ENCODE data around the gene RHOH.
A peak's percentile ranks its signal among the peaks of the same experiment; 100 is the strongest.

The RHOH gene

DNA sequence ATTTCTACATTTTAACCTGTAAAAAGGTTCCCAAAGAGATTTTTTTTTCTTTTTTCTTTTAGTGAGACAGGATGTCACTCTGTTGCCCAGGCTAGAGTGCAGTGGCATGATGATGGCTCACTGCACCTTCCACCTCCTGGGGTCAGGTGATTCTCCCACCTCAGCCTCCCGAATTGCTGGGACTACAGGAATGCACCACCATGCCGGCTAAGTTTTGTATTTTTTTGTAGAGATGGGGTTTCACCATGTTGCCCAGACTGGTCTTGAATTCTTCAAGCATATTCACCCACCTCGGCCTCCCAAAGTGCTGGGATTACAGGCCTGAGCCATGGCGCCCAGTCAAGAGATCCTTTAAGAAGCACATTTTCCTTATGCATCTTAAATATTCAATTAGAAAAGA is 12.6 kb downstream of the RHOH start:
- no peak for DNase-seq

DNA sequence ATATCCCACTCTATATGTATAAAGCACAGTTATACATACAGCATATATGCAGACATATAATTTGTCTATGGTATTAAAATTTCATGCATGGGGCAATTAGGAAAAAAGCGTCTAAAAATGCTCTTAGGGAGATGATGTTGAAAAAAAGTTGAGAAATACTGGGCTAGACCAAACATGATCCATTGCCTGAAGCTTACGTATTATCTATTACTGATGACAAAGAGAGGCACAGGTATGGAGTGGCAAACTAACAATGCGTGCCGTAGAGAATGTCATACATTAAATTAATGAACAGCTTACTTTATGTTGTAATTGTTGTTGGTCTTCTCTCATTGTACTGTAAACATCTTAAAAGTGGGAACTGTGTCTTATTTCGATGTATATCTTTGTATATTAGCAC is 13.9 kb downstream of the RHOH start:
- DNase-seq = no peak

DNA sequence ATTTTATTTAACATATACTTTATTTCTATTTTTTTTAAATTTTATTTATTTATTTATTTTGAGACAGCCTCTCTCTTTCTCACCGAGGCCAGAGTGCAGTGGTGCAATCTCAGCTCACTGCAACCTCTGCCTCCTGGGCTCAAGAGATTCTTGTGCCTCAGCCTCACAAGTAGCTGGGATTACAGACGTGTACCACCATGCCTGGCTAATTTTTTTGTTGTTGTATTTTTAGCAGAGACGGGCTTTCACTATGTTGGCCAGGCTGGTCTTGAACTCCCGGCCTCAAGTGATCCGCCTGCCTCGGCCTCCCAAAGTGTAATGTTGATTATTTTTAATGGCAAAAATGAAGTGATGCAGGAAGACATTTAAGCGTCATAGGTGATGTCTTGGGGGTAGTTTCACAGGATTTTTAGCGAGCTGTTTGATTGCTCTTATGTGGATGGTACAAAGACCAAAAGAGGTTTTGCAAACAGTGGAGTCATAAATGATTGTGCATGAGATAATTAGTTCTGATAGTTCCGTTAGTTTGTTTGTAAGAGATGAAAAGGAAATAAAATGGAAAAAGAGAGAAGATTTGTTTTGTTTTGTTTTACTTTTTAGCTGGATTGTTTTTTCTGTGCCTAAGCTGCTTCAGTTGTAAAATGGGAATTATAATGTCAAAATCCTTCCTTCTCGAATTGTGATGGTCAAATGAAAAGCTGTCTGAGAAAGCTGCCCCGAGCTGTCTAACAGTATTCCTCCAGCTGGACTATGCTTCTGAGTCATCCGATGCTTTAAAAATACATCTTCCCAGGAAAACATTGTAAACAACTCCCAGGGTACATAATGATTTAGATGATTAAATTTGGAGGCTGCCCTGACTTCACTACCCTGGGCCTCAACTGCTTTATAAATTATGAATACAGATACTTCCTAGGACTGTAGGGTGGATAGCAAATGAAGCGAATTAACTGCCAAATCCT is 14.7 kb downstream of the RHOH start:
- DNase-seq = no peak

GRCh38 chr4:40212674-40213527 is 16.1 kb downstream of the RHOH start:
- no peak for DNase-seq

DNA sequence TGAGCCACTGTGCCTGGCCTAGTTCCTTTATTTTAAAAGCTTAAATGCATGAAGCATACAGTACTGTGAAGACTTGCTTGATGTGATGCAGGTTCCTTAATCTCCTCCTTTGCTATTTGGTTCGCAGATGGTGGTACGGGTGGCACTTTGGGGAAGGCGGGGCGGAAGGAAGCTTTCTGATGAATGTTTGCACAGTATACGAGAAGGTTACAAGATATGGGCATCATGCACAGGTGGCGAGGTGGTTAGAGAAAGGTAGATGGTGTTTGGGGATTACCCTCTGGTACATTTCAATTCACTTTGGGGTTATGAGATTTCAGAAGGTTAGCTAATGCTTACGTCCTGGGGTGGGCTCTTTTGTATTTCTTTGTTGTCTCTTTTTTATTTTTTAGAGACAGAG is 17.2 kb downstream of the RHOH start:
- no peak for DNase-seq

DNA sequence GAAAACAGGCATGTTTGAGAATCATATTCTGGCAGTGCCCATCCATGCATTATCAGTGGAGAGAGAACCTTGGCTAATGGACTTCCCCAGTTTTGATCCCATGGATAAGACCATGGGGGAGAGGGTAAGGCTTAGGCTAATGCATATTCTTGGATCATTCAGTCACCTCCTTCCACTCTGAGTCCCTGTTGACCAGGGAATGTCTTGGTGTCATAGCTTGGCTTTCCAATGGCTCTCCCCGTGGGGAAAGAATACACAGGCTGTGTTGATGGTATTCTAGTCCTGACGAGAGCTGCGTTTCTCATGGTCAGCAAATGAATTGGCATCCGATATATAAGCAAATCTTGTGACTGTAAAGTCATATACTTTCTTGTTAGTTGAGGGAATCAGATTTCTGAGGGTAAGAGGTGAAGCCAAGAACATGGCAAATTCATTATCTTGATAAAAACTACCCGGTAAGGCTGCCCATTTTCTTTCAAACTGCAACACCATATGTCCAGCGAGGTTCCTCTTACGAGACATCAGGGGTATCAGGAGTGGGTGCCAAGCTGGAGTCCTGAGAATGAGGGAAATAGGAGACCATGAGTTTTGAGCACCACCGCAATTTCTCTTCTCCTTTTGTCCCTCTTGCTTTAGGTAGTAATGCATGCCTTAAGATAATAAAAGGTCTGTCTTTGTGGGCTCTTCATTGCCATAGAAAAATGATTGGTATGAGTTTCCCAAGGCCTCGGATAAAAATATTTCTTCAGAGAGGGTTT is 18.0 kb downstream of the RHOH start:
- DNase-seq = no peak

GRCh38 chr4:40216622-40217366 is 20.0 kb downstream of the RHOH start:
- DNase-seq = no peak

GRCh38 chr4:40221744-40222143 is 24.9 kb downstream of the RHOH start:
- no peak for DNase-seq

DNA sequence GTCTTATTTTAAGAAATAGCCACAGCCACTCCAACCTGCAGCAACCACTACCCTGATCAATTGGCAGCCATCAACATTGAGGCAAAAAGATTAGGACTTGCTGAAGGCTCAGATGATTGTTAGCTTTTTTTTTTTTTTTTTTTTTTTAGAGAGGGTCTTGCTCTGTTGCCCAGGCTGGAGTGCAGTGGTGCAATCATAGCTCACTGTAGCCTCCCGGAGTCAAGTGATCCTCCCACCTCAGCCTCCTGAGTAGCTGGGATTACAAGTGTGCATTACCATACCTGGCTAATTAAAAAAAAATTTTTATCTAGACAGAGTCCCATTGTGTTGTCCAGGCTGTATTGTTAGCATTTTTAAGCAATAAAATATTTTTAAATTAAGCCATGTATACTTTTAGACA is 26.5 kb downstream of the RHOH start:
- DNase-seq = no peak

DNA sequence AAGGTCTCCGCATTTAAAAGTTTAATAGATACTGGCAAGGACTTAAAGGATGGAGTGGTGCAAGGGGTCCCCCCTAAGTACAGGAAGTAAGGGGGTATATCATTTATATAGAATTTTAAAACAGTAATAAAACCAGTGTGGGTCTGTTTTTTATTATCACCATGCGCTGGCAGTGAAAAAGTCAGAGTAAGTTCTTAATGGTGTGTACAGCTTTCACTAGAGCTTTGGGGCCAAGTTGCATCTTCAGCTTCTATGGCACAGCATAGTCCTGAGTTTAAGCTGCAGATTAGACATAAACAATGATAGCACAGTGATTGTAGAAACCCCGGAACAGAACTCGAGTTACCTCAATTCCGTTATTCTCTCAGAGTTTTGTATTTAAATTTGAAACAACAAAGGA is 27.6 kb downstream of the RHOH start:
- DNase-seq = no peak

- no peak for DNase-seq
Measured at GRCh38 chr4:40225497-40225896, 28.7 kb downstream of the RHOH start.

DNA sequence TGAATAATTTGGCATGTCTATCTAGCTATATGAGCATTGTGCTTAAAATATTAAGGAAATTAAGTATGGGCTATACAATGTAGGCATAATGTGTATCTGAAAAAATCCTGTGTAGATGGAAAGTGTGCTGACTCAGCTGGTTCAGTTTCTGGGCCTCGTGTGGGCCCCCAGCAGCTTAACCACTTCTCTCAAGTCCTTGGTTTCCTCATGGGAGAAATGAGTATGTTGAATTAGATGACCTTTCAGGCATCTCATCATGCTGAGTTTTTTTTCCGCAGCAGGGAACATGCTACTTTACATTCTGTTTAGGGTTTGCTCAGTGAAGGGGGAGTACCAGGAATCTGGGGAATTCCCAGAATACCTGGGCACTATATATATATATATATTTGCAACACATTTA is 30.5 kb downstream of the RHOH start:
- no peak for DNase-seq

- DNase-seq = no peak
Measured at GRCh38 chr4:40228497-40229365, 31.9 kb downstream of the RHOH start.

GRCh38 chr4:40231316-40231863 is 34.6 kb downstream of the RHOH start:
- no peak for DNase-seq

GRCh38 chr4:40232610-40233009 is 35.8 kb downstream of the RHOH start:
- DNase-seq = no peak

DNA sequence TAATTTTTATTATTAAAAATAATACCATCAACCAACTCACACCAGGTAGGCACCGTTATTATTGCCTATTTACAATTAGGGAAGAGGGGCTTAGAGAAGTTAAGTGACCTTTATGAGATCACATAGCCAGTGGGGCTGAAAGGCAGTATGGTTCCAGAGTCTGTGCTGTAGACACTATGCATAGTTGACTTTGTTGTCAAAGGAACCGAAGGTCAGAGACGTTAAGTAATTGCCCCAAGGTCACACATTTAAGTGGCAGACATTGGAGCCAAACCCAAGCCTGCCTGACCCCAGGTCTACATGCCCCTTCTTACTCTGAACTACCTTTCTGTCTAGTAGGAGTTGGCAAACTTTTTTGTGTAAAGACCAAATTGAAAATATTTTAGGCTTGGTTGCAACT is 36.4 kb downstream of the RHOH start:
- no peak for DNase-seq

GRCh38 chr4:40234519-40235039 is 37.7 kb downstream of the RHOH start:
- no peak for DNase-seq

GRCh38 chr4:40238008-40238699 is 41.3 kb downstream of the RHOH start:
- DNase-seq = no peak

DNA sequence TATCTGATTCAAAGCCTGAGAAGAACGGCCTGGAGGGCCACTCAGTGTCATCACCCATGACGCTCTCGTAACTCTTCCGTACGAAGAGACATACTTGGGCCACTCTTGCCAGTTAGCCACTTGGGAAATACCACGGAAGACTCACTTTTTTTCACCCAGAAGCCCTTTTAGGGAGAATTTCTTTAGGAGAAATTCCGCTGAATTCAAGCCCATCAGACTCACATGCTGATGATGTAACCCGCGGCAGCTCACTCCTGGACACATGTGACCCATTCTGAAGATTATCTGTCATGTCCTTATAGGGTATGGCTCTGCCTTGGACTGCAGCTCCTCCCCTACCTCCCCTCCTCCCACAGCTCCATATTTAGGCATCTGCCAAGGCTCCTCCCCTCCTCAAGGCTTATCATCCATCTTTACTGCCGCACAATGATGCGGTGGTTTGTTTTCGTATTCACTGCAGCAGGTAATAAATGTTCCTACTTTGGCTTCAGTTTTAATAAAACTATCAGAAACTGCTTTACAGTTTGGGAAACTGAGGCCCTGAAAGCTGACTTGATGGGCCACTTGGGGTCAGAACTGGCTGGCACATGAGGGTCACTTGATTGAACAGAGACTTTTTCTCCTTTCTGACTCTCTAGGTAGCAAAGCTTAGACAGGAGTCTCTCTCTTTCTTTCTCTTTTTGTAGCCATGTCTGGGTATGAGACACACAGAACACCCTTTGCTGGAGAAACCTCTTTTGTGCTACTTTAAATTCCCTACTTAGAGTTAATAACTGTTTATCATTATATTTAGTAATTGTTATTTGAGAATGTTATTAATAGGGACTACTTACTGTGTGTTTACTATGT is 42.1 kb downstream of the RHOH start:
- peak; percentile 85 for DNase-seq
